NCI-H2171 (cell line): ENCODE data around the gene CSNK1A1.
A peak's percentile ranks its signal among the peaks of the same experiment; 100 is the strongest.
"Not testable (repeated sequence)": the region's sequence is repeated elsewhere in the genome, so short reads cannot be mapped to it uniquely, and the experiment has no call there.

Experiments
- DNase-seq: peaks from one replicate; lab custom pipeline; 2025; lab: John Stamatoyannopoulos, UW

CSNK1A1 gene

DNA sequence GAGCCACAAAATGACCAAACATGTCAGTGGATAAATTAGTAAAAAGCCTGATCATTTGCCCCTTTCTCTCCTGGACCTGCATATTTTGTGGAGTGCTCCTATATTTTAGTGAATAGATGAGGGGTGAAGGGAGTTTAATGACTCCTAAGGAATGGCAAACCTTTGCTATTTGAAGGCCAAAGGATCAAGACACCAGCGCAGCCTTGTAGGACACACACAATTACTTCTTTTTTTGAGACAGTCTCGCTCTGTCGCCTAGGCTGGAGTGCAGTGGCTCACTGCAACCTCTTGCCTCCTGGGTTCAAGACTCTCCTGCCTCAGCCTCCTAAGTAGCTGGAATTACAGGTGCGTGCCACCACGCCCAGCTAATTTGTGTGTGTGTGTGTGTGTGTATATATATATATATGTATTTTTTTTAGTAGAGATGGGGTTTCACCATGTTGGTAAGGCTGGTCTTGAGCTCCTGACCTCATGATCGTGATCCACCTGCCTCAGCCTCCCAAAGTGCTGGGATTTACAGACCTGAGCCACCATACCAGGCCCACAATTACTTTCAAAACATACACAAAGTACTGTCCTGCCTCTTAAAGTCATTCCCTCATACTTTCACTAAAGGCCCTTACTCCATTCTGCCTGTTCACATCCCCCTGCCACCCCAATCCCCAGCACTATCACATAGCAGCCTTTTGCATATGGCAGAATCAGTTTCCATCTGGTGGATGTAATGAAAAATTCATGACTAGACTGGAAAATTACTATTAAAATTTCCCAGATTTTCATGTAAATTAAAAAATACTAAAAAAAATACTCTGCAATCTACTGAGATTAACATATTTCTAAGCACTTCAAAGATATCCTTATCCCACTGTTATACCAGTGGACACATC is 60.4 kb downstream of the CSNK1A1 start:
- no peak for DNase-seq

DNA sequence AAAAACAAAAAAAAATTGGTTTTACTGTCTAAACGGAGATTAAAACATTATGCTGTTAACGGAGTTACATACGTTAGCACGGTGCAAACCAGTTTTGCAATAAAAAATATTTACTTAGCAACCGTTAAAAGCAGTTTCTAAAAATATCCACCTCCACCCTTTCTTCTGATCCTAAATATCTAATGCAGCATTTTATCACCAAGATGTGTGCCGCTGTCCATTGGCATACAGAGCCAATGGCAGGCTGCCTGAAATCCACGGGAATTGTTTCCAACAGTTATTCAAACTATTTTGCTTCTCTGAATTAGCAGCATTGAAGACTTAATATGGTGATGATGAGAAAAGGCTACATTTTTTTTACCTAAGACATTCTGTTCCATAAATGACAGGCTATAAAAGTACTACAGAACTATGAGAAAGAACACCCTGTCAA is 61.6 kb downstream of the CSNK1A1 start:
- DNase-seq: no peak

DNA sequence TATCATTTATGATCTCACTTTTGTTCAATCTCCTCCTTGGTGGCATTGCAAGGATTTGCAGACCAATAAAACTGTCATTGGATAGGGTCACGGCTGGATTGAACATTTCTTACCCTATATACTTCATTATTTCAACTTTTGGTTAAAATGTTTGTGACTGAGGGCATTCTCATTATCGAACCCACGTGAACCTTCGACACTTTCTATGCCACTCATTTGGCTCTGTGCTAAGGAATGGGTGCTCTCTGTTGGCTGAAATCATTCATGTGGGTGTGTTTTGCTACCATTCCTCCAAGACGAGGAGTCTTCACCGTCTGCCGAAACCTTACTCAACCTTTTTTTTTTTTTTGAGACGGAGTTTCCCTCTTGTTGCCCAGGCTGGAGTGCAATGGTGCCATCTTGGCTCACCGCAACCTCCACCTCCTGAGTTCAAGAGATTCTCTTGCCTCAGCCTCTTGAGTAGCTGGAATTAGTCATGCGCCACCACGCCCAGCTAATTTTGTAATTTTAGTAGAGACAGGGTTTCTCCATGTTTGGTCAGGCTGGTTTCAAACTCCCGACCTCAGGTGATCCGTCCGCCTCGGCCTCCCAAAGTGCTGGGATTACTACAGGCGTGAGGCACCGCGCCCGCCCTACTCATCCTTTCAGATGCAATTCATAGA is 62.5 kb downstream of the CSNK1A1 start:
- DNase-seq: no peak

DNA sequence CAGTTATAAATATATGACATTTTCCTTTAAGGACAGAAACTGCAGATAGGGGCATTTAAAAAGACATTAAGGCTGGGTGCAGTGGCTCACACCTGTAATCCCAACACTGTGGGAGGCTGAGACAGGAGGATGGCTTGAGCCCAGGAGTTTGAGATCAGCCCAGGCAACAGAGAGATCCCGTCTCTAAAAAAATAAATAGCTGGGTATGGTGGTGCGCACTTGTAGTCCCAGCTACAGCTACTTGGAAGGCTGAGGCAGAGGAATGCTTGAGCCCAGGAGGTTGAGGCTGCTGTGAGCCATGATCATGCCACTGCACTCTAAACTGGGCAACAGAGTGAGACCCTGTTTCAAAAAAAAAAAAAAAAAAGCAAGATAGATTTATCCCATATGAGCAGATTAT is 63.6 kb downstream of the CSNK1A1 start:
- DNase-seq: no peak

DNA sequence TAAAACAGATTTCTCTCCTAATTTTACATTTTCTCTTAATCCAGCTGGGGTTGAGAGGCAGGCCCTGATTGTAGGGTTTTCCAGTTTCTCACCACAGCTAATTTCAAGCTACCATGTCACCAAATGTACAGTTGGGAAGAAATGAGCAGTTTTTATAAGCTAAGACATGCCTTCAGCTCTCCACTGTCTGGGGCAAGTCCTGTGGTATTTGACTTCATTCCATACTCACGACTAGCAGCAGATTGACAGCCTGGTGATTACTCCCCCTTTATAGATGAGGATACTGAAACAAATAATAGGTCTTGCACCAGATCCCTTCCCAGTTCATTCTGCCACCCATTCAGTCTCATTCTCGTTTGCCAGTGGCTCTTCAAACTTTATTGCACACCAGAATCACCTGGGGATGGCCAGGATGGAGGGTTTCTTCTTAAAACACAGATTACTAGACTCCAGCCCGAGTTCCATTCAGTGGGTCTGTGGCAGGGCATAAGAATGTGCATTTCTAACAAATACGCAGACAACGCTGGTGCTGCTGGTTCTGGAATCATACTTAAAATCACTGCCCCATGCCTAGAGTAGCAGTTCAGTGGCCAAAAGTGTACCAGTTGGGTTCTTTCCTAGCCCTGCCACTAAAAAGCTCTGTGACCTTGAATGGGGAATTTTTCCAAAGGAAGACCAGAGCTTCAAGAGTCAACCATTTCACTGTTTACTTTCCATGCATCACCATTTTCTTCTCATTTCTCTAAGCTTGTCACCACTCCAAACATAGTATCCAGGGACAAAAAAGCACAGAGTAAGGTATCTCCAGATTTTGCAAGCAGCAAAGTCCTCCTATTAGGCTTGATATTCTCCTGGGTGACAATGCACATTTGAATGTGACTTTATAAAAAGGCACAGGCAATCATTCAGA is 64.3 kb downstream of the CSNK1A1 start:
- no peak for DNase-seq

DNA sequence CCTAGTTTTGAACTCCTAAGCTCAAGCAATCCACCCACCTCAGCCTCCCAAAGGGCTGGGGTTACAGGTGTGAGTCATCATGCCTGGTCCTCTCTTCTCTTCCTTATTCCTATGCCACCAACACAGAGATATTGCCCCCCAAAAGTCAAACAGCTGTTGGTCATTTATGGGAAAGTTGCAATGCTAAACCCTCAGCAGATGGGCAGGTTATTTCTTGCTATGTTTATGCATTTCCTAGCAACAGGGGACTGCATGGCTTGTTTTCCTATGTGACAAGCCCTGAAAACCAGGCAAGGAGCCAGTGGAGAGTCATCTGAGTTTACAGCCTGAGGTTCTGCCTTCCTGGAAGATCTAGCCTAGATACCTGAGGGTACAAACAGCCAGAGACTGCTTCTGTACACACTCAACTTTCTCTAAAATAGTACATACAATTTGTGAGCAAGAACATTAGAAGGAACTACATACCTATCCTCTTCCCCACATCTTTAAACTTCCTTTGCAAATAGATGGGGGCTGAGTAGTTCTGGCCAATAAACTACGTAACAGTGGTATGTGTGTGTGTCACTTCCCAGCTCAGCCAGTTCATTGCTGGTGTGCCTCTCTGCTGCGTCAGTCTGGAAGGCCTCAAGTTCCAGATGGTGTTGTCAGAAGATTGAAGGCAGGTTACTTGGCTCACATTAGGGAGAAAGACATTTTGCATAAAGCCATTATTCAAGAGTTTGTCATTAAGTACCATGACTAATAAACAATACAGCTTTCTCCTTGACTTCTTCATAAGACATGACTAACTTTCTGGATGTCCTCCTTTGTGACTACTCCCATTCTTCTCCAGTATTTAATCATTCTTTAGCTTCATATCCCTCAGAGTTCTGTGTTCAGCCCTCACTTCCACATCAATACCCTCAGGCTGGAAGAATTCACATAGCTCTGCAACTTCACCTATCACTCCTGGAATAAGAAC is 65.3 kb downstream of the CSNK1A1 start:
- DNase-seq: peak; percentile 55

DNA sequence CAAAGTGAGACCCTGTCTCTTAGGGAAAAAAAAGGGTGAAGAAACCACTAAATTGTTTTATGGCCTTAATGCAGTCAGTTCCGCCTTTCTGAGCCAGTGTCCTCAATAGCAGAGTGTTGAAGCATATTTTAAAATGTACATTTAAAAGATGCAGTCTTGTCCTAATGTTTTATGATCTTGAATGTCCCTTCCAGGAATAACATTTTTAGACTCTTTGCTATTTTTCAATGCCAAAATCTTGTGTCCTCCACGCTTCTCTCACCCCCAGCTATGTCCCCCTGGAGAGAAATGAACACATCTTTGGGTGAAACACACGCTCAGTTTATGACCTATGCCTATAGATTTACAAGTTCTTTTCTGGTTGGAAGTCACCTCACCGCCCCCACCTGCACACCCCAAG is 69.8 kb downstream of the CSNK1A1 start:
- no peak for DNase-seq

DNA sequence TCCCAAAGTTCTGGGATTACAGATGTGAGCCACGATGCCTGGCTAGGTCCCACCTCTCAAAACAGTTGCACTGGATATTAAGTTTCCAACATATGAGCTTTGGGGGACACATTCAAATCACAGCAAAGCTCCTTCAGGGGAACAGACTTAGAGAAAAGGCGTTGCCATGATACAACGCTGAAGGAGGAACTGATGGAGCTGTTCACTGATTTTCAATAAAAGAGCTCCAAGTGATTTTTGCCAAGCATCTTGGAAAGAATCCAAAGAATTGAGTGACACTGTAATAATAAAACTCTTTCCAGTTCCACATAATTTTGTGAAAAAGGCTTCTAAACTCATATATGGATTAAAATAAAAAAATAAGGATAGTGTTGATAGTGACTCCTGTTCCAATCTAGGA is 72.5 kb downstream of the CSNK1A1 start:
- DNase-seq: no peak

DNA sequence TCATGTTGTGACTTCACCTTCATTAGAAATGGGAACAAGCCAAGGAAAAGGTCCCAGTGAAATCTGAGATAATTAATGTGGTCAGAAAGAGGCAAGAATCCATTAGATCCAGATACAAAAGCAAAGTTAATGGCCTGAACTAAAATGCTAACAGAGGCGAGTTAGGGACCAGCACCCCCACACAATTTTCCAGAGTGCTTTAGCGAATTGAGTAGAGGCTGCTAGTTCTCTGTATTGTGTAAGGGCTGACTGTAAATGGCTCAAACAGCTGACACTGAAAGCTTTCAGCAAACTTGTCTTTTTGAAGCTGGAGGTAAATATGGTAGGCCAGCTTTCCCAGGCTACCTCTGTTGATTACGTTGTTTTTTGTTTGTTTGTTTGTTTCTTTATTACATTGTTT is 75.5 kb downstream of the CSNK1A1 start:
- no peak for DNase-seq

DNA sequence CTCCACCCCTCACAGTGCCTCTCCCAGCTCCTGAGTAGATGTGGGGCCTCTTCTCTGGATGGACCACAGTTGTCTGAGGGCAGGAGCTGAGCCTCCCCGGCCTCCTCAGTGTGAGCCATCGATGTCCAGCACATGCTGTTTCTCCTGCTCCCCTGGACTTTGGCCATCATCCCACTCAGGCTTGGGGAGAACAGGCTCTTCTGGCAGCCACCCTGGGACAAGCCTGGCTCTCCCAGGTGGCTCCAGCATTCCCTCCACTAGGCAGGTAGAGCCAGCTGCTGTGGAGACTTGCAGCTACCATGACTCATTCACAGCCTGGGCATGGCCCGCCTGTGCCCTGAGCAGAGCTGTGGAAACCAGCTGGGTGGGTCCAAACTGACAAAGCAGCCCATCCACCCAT is 77.0 kb downstream of the CSNK1A1 start:
- DNase-seq: no peak

DNA sequence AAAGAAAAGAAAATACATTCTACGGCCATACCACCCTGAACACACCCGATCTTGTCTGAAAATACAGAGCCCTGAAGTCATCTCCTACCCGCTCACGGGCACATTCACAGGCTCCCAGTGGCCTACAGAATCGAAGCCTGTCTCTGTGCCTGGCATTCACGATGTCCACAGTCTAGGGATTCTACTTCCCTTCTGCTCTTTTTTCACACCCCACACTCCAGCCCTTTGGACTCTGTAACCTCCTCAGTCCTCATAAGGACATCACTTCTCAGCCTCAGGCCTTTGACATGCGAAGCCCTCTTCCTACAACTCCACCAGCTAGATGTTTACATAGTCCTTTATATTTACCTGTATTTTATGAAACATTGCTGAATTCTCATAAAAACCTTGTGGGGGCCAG is 77.8 kb downstream of the CSNK1A1 start:
- no peak for DNase-seq

DNA sequence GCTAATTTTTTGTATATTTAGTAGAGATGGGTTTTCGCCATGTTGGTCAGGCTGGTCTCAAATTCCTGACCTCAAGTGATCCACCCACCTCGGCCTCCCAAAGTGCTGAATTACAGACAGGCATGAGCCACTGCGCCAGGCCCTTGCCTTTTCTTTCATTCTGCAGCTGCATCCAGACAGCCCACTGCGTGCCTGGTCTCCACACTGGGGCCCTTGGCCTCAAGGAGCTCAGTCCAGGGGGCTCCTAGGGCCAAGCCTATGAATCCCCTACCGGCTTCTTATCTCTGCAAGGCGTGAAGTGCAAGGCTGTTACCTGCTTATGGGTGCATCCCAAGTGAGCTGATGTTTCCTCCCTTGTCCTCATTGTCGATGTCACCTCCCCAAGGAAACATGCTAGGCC is 78.8 kb downstream of the CSNK1A1 start:
- no peak for DNase-seq

DNA sequence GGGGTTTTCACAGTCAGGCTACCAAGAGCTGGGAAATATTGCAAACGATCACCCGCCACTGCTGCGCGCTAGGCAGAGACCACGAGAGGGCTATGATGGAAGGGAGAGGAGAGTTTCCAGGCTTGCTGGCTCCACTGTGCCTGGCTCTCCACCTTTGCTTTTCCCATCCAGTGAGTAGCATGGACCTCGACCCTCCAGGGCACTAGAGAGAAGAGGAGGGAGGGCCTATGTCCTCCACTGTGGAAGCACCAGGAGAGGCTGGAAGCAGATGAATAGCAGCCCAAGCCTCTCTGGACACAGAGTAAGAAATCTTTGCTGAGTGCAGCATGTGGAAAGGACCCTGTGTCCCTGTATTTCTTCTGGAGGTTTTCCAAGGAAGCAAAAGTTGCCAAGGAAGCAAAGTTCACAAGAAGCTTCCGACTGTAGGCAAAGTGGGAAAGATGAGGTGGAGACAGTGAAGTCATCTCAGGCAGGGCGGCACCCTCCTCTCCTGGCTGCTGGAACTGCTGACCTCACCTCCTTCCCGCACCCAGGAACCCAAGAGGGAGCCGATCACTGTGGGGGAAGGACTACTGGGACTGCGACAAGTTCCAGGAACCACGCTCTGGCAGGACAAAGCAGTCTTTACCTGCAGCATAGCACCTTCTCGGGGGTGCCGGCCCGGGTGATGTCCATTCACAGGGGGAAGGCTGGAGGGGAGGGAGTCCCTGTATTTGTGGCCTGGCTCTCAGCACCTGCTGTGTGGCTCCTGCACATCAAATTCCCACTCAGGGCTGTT is 79.6 kb downstream of the CSNK1A1 start:
- no peak for DNase-seq

DNA sequence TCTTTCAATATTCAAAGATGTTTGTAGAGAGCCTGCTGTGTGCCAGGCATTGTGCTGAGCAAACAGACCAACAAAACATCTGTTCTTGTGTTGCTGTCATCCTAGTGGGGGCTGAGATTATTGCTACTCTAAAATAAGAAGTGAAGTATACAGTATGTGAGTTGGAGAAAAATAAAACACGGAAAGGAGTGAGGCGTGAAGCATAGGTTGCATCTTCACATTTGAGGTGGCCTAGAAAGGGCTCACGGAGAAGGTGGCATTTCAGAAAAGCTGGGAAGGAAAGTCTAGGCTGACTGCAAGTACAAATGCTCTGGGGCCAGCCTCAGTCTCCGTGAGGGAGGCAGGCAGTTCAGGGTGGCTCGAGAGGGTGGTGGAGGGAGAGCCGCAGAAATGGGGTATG is 80.3 kb downstream of the CSNK1A1 start:
- DNase-seq: no peak

DNA sequence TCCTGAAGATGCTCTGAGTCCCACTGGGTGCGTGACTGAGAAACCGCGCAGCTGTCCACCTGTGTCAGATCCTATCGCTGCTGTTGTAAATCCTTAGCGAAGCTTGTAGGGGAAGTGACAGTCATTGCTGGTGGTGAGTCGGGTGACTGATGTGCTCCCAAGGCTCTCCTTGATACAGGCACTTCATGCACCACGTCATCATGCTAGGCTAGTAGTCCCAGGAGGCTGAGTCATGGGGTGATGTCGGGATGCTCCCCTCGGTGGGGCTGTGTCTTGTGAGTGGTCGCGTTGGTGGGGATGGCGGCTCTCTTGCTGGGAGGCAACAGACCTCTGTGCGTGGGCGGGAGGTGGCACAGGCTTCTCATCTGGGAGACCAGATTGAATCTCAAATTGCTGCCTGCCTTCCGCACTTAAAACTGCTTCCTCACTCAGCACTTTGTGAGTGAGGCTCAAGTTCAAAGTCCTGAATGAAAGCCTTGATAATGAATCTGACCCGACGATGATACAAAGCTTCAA is 84.7 kb downstream of the CSNK1A1 start:
- no peak for DNase-seq

DNA sequence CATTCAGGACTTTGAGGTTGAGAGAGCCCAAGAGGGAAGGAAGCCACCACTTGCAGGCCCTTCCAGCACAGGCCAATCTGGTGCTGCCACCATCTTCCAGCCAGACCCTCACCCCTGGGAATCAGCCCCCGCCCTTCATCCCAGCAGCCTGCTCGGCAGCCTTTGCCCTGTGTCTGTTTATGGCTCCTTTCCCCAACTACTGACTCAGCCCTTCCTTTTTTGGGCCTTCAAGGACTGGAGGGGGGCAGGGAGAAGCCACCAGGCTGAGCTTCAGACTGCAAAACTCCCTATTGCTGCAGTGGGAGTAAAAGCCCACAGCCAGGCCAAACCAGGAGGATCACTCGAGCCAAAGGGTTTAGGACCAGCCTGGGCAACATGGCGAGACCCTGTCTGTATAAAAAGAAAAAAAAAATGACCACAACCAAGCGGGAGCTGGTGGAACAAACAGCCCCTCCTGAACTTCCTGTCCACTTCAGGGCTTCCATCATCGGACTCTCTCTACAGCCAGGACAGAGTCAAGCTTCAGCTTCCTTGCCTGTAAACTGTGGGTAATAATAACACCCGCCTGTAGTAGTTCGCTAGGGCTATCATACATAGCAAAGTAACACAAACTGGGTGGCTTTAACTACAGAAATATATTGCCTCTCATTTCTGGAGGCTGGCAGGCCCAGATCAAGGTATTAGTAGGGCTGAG is 86.3 kb downstream of the CSNK1A1 start:
- DNase-seq: no peak

DNA sequence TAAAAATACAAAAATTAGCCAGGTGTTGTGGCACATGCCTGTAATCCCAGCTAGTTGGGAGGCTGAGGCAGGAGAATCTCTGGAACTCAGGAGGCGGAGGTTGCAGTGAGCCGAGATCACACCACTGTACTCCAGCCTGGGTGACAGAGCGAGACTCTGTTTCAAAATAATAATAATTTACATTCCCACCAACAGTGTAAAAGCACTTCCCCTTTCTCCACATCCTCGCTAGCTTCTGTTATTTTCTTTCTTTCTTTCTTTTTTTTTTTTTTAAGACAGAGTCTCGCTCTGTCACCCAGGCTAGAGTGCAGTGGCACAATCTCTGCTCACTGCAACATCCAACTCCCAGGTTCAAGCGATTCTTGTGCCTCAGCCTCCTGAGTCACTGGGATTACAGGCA is 89.3 kb downstream of the CSNK1A1 start:
- DNase-seq: not testable (repeated sequence)

DNA sequence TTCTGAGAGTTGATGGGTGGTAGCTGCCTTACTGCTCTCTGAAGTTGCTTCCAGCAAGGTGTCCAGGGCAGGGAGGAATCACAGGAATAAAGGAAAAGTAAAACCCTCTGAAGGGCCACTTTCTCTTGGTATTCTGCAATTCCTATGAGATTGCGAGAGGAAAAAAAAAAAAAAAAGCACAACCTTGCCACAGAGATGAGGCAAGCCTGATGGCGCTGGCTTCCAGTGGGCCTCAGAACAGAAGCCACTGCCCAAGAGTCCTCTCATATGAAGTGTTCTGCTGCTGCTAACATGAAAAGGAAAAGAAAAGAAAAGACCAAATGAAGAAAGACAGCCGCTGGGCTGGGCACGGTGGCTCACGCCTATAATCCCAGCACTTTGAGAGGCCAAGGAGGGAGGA is 91.3 kb downstream of the CSNK1A1 start:
- no peak for DNase-seq

DNA sequence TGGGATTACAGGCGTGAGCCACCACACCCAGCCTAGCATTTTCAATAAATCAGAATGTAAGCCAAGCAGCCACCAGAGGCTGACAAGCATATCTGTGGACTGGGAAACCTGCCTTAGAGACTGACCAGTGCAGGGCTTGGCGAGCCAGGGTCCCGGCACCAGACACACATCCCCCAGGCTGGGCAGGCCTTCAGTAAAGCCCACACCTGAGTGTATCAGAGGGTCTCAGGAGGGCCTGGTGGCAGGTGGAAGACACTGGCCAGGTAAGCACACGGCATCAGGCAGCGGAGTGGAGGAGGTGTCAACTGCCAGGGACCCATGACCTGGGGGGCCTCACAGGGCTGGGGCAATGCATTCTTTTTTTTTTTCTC is 93.9 kb downstream of the CSNK1A1 start:
- no peak for DNase-seq
